Esophagus muscularis mucosa (tissue), 4 donors: ENCODE data around the gene MOB1B. TPM values are rescaled to one million over a fixed set of nuclear protein-coding genes. Genes with fewer than 3 reads are reported as not detected.
"Not testable (repeated sequence)": the region's sequence is repeated elsewhere in the genome, so short reads cannot be mapped to it uniquely, and the experiment has no call there.

ENCODE experiments used
- DNase-seq: peaks from one replicate; pipeline ENCODE4 v3.0.0-alpha.2; 2017; ENCODE audit errors: extremely low spot score
- H3K27ac ChIP-seq, 4 donors: fragments of 200-600 bp; sonication (generic); replicated peaks in 1 of 4; 1 replicate in 3 of 4; 2 replicates in 1 of 4; pipeline ENCODE4 v1.5.1; 2016 to 2019; ENCODE audit warnings: mild to moderate bottlenecking in 1 of 4
- H3K27me3 ChIP-seq, 4 donors: fragments of 200-600 bp; sonication (generic); one replicate each; pipeline versions ENCODE4 v1.5.1 to v1.6.0; 2016 to 2019
- H3K36me3 ChIP-seq, 4 donors: fragments of 200-600 bp; sonication (generic); one replicate each; pipeline ENCODE4 v1.5.1; 2016 to 2019
- H3K4me1 ChIP-seq, 4 donors: fragments of 200-600 bp; sonication (generic); one replicate each; pipeline ENCODE4 v1.5.1; 2016 to 2019
- H3K4me3 ChIP-seq, 4 donors: fragments of 200-600 bp; sonication (generic); 1 replicate in 2 of 4; 2 replicates in 2 of 4; pipeline ENCODE4 v1.5.1; 2016 to 2019; ENCODE audit warnings: mild to moderate bottlenecking in 4 of 4, moderate library complexity in 1 of 4
- H3K9me3 ChIP-seq, 4 donors: fragments of 200-600 bp; sonication (generic); 1 replicate in 3 of 4; 2 replicates in 1 of 4; pipeline ENCODE4 v1.5.1; 2016 to 2019
- EP300 ChIP-seq: sonication (generic); formaldehyde crosslinking; IDR thresholded peaks from one replicate; pipeline ENCODE4 v1.6.1; 2017; ENCODE audit warnings: antibody characterized with exemption
- POLR2A ChIP-seq: fragments of 450-650 bp; IDR thresholded peaks from one replicate; pipeline ENCODE4 v1.6.1; 2017; ENCODE audit warnings: antibody characterized with exemption, moderate library complexity, mild to moderate bottlenecking, low read depth
- POLR2AphosphoS5 ChIP-seq, 2 donors: sonication (generic); formaldehyde crosslinking; IDR thresholded peaks; one replicate each; pipeline ENCODE4 v1.6.1; 2017; ENCODE audit warnings: antibody characterized with exemption in 2 of 2
- WGBS: methylation state at CpG from one replicate; pipeline ENCODE4 v1.1.5; 2018; 5-methylcytosine and 5-hydroxymethylcytosine counted together
- intact Hi-C: fragments of 100-400 bp; cut with DNase I; formaldehyde crosslinking; loops from one replicate; pipeline ENCODE4 v1.15.1; 2023
- total RNA-seq, 4 donors: library from RNA; depleted of rRNA; stranded (reverse); fragments of >200 nt; gene quantifications; one replicate each; pipeline versions ENCODE4 v1.1.0 to v1.2.1, GENCODE V29; 2016
- TF ChIP-seq, protein P1 (sequence below), 3 experiments: fragments of 200-600 bp in 2 of 3; fragments of 450-650 bp in 1 of 3; sonication (generic) in 2 of 3; IDR thresholded peaks; one replicate each; pipeline ENCODE4 v1.5.1; 2017 to 2019; ENCODE audit warnings: antibody characterized with exemption in 3 of 3, mild to moderate bottlenecking in 2 of 3, moderate library complexity in 1 of 3

Gene MOB1B
- total RNA-seq, 4 donors from 2014 or later, result 15.0 to 19.4 (median 16.6) TPM

DNA sequence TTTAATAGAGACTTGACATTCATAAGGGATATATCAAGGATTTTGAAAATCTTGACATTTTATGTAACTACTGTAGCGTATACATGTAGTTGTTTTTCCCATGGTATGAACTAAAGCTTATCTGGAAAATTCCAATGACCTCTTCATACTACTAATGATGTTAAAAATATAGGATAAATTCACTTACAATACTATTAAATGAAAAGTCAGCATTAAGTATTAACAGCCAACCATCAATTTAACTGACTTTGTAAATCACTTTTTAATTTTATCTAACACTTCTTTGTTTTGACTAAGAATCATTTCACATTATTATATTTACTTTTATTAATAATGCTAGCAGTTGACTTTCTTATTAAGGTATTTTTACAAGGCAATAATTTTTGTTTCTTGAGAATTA, 125.4 kb downstream of the MOB1B start:
- DNase-seq, result no peak
- intact Hi-C loops, result no loop called here
- no peak overlapping the region for H3K4me3 ChIP-seq
- peaks cover 10 to 44% (median 17%) of the 10 kb centered on the region in 4 donors for H3K36me3 ChIP-seq
- H3K27ac ChIP-seq, result no peak overlapping the region
- peaks cover 0 to 13% (median 8%) of the 10 kb centered on the region in 4 donors for H3K4me1 ChIP-seq
- WGBS, result 98% methylated on average over 1 of the region's 1 CpG
- H3K9me3 ChIP-seq, result no peaks in the 10 kb centered on the region
- H3K27me3 ChIP-seq, result no peaks in the 10 kb centered on the region
- TF ChIP-seq EP300, result no peak
- TF ChIP-seq POLR2A, result no peak
- TF ChIP-seq, protein P1, sequence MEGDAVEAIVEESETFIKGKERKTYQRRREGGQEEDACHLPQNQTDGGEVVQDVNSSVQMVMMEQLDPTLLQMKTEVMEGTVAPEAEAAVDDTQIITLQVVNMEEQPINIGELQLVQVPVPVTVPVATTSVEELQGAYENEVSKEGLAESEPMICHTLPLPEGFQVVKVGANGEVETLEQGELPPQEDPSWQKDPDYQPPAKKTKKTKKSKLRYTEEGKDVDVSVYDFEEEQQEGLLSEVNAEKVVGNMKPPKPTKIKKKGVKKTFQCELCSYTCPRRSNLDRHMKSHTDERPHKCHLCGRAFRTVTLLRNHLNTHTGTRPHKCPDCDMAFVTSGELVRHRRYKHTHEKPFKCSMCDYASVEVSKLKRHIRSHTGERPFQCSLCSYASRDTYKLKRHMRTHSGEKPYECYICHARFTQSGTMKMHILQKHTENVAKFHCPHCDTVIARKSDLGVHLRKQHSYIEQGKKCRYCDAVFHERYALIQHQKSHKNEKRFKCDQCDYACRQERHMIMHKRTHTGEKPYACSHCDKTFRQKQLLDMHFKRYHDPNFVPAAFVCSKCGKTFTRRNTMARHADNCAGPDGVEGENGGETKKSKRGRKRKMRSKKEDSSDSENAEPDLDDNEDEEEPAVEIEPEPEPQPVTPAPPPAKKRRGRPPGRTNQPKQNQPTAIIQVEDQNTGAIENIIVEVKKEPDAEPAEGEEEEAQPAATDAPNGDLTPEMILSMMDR (IDR thresholded peaks at IDR 0.05), result no peak
- TF ChIP-seq POLR2AphosphoS5 (IDR thresholded peaks at IDR 0.05), result no peak

DNA sequence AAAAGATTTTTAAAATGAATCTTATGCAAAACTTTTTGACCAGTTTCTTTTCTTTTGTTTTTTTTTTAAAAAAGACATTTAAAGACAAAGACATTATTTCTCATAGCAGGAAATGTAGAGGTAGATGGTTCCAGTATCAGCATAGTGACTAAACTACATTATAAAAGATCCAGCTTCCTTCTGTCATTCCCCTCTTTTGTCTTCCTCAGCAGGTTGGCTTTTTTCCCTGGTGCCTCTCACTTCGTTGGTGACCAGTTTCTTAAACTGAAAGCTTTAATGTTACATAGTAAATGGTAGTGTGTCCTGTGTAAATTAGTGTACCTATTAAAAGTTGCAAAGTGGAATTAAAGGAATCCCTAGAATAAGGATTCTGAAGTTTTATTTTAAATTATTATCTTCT, 127.3 kb downstream of the MOB1B start:
- Histone ChIP-seq H3K4me1 (peaks cover 0 to 13% (median 8%) of the 10 kb centered on the region in 4 donors), H3K27me3 (no peaks in the 10 kb centered on the region), H3K9me3 (no peaks in the 10 kb centered on the region), H3K27ac (no peak overlapping the region), H3K4me3 (no peak overlapping the region), H3K36me3 (peaks cover 10 to 52% (median 18%) of the 10 kb centered on the region in 4 donors)
- DNase-seq, result no peak
- WGBS, result 63% methylated on average over 1 of the region's 1 CpG
- intact Hi-C loops, result no loop called here
- TF ChIP-seq POLR2AphosphoS5 (IDR thresholded peaks at IDR 0.05) (no peak), EP300 (no peak), POLR2A (no peak)
- TF ChIP-seq, protein P1 (IDR thresholded peaks at IDR 0.05), result no peak

DNA sequence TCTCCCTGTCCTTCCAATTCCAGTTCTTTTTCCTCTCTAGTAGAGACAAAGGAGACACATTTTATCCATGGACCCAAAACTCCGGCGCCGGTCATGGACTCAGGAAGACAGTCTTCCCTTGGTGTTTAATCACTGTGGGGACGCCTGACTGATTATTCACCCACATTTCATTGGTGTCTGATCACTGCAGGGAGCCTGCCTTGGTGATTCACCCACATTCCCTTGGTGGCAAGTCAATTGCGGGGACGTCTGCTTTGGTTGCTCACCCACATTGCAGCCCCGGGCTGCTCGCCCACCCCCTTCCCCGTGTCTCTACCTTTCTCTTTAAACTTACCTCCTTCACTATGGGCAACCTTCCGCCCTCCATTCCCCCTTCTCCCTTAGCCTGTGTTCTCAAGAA, 129.9 kb downstream of the MOB1B start:
- WGBS, result 97% methylated on average over 7 of the region's 10 CpGs
- peaks cover 10 to 65% (median 18%) of the 10 kb centered on the region in 4 donors for H3K36me3 ChIP-seq

More for the DNA sequence above, 129.9 kb downstream of the MOB1B start:
- H3K4me3 ChIP-seq, H3K27ac ChIP-seq, H3K9me3 ChIP-seq, intact Hi-C loops, DNase-seq, H3K4me1 ChIP-seq, H3K27me3 ChIP-seq: not testable (repeated sequence)

Other genes with a start within 250 kb of the MOB1B start
- 10 to 100 TPM in 1 of 4 donors, 1 to 10 TPM in 3; 2.1 to 18.6 (median 3.9) TPM for gene JCHAIN, start 235.9 kb upstream of the MOB1B start, total RNA-seq
- gene UTP3, start 213.8 kb upstream of the MOB1B start, total RNA-seq, result 10 to 100 TPM; 19.9 to 31.3 (median 21.8) TPM
- gene RUFY3, start 180.4 kb upstream of the MOB1B start, total RNA-seq, result 10 to 100 TPM; 30.5 to 51.9 (median 33.2) TPM
- gene GRSF1, start 62.5 kb upstream of the MOB1B start, total RNA-seq, result 10 to 100 TPM; 47.8 to 68.8 (median 53.9) TPM
- 10 to 100 TPM; 13.7 to 16.8 (median 14.8) TPM for gene DCK, start 91.3 kb downstream of the MOB1B start, total RNA-seq